Measurements from ENCODE around the gene RNF186. TPM values are rescaled to one million over a fixed set of nuclear protein-coding genes. Genes with fewer than 3 reads are reported as not detected.

Gene RNF186
- total RNA-seq, 2 experiments from 2014 or later, result not detected

DNA sequence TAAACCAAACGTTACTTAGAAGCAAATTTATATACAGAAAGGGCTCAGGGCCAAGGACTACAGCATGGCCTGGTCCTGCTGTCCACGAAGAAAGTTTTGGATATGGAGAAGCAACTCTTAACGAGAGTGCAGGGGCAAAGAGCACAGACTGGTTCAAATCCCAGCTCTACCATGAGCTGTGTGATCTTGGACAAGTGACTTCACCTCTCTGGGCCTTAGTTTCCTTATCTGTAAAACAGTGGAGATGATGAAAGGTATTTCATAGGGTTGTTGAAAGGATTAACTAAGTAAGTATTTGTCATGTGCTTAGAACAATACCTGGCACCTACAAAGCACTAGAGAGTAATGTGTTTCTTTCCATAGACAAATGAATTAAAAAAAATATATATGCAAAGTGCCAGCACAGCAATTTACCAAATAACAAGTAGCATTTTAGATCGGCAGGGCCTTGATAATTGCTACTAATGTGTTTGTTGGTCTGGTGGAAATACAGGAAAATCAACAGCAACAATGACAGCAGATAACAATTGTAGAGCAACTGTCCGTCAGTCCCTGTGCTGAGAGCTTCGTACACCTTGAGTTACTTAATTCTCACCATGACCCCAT is 40.8 kb downstream of the RNF186 start:
- DNase-seq (no peak), ATAC-seq (no peak)
- Mint-ChIP-seq H3K9me3 (no peaks in the 10 kb centered on the region), H3K36me3 (ENCODE audit: low read depth) (peaks cover 19% of the 10 kb centered on the region), H3K27ac (no peak overlapping the region), H3K4me1 (ENCODE audit: low read depth) (no peaks in the 10 kb centered on the region), H3K4me3 (no peak overlapping the region), H3K27me3 (no peaks in the 10 kb centered on the region)
- POLR2A ChIA-PET, result no interaction called here
- no peak for TF ChIP-seq CTCF (IDR thresholded peaks at IDR 0.05)
- CTCF ChIA-PET, result interaction anchor here (2.6 kb wide), 1 partner anchor 12 kb away, joined by 9 read pairs; no protein-coding TSS in a partner anchor
- intact Hi-C loops (cut with micrococcal nuclease), result no loop called here

DNA sequence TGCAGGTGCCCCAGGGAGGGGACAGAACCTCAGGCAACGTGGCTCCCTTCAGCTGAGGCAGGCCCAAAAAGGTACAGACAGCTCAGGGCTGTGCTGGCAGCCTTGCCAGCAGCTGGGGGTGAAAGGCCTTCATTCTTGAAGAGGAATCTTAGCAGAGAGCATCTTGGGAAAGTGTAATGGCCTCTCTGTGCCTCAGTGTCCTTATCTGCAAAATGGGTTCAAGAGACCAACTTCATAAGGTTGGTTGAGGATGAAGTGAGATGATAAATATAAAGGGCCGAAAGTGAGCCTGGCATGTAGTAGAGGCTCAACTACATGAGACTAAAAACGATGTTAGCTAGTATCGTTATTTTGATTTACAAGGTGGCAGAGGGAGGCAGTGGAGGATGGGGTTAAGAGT is 41.6 kb downstream of the RNF186 start:
- Mint-ChIP-seq H3K4me1 (ENCODE audit: low read depth) (no peaks in the 10 kb centered on the region), H3K4me3 (no peak overlapping the region), H3K36me3 (ENCODE audit: low read depth) (peaks cover 13% of the 10 kb centered on the region), H3K27ac (no peak overlapping the region), H3K27me3 (no peaks in the 10 kb centered on the region), H3K9me3 (no peaks in the 10 kb centered on the region)
- intact Hi-C loops (cut with micrococcal nuclease), result no loop called here
- no peak for TF ChIP-seq CTCF (IDR thresholded peaks at IDR 0.05)
- ChIA-PET POLR2A (no interaction called here), CTCF (interaction anchor here (1.2 to 2.6 kb wide), 2 partner anchors 11 to 58 kb away, joined by 4 to 9 read pairs; no protein-coding TSS in a partner anchor)
- ATAC-seq, result no peak
- DNase-seq, result no peak

GRCh38 chr1:19772053-19772452 is 43.0 kb downstream of the RNF186 start:
- H3K9me3 Mint-ChIP-seq, result no peaks in the 10 kb centered on the region
- intact Hi-C loops (cut with micrococcal nuclease), result no loop called here
- DNase-seq, result no peak
- H3K4me1 Mint-ChIP-seq (ENCODE audit: low read depth), result no peaks in the 10 kb centered on the region
- H3K27me3 Mint-ChIP-seq, result no peaks in the 10 kb centered on the region
- CTCF ChIA-PET, result no interaction called here
- no peak overlapping the region for H3K4me3 Mint-ChIP-seq
- TF ChIP-seq CTCF (IDR thresholded peaks at IDR 0.05), result no peak
- POLR2A ChIA-PET, result no interaction called here
- no peak for ATAC-seq
- H3K36me3 Mint-ChIP-seq (ENCODE audit: low read depth), result peaks cover 8% of the 10 kb centered on the region
- no peak overlapping the region for H3K27ac Mint-ChIP-seq

DNA sequence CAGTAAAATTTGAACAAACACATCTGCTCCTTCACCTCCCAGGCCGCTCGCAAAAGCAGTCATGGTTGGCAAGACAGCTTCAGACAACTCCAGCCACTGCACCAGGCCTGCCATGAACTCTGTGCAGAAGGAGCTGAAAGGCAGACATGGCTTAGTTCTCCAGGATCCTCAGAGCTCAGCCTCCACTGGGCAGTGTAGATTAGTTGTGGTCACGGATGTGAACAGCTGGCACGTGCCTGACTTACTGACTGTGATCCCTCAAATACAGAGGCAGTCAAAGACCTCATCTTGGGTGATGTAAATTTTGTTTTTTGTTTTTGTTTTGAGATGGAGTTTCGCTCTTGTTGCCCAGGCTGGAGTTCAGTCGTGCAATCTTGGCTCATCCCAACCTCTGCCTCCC is 43.7 kb downstream of the RNF186 start:
- Mint-ChIP-seq H3K9me3 (no peaks in the 10 kb centered on the region), H3K27me3 (no peaks in the 10 kb centered on the region), H3K4me1 (ENCODE audit: low read depth) (no peaks in the 10 kb centered on the region), H3K27ac (no peak overlapping the region), H3K4me3 (no peak overlapping the region), H3K36me3 (ENCODE audit: low read depth) (peaks cover 4% of the 10 kb centered on the region)
- ChIA-PET CTCF (interaction anchor here (2.0 kb wide), 1 partner anchor 10 kb away, joined by 7 read pairs; no protein-coding TSS in a partner anchor), POLR2A (interaction anchor here (0.5 kb wide), 1 partner anchor 584 kb away, joined by 3 read pairs; no protein-coding TSS in a partner anchor)
- TF ChIP-seq CTCF (IDR thresholded peaks at IDR 0.05), result no peak
- ATAC-seq, result no peak
- intact Hi-C loops (cut with micrococcal nuclease), result no loop called here
- DNase-seq, result no peak

DNA sequence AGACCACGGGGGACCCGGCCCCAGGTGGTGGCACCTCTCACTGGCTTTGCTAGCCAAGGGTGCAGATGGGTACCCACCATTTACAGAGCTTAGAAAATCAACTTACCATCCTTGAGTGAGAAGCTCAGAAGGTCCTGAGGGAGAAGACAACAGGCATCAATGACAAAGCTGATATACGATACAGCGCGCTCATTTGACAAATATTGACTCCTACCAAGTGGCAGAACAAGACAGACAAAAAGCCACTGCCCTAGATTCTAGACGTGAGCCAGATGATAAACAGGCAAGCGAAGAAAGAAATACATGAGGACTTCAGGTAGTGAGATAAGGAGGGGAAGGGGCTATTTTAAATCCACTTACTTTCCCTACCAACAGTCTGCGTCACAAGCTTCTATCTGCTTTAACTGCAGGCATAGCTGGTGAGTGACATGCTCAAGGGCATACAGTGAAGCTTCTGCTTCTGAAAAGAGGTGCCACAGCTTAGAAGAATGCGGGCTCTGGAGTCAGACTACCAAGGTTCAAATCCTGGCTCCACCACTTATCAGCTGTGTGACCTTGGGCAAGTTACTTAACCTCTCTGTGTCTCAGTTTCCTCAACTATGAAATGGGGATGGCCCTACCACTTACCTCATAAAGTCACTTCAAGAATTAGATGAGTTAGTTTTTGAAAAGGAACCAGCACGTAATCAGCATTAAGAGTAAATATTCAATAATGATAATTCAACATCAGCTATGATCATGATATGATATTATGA is 44.5 kb downstream of the RNF186 start:
- ATAC-seq (no peak), DNase-seq (no peak)
- POLR2A ChIA-PET, result interaction anchor here (0.5 kb wide), 1 partner anchor 585 kb away, joined by 3 read pairs; no protein-coding TSS in a partner anchor
- Mint-ChIP-seq H3K36me3 (ENCODE audit: low read depth) (peaks cover 4% of the 10 kb centered on the region), H3K4me1 (ENCODE audit: low read depth) (peaks cover 5% of the 10 kb centered on the region), H3K9me3 (no peaks in the 10 kb centered on the region), H3K27ac (no peak overlapping the region), H3K4me3 (no peak overlapping the region), H3K27me3 (no peaks in the 10 kb centered on the region)
- intact Hi-C loops (cut with micrococcal nuclease), result no loop called here
- CTCF ChIA-PET, result interaction anchor here (2.0 kb wide), 1 partner anchor 9 kb away, joined by 7 read pairs; no protein-coding TSS in a partner anchor
- no peak for TF ChIP-seq CTCF (IDR thresholded peaks at IDR 0.05)
